ENCODE data around the gene POLR3C.
"Not testable (repeated sequence)": the region's sequence is repeated elsewhere in the genome, so short reads cannot be mapped to it uniquely, and the experiment has no call there.

Gene POLR3C

DNA sequence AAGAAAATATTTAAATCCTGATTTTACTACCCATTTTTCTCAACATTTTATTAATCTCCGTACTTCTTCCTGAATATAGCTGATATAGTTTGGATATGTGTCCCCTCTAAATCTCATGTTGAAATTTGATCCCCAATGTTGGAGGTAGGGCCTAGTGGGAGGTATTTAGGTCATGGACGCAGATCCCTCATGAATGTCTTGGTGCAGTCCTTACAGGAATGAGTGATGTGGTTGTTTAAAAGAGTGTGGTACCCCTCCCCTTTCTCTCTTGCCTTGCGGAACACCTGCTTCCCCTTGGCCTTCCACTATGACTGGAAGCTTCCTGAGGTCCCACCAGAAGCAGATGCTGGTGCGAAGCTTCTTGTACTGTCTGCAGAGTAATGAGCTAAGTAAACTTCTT, 17.6 kb upstream of the POLR3C start:
- no peak overlapping the region for H3K27ac ChIP-seq
- no peak for TF ChIP-seq Cebpa-rat (IDR thresholded peaks at IDR 0.05)
- no peak overlapping the region for H3K4me3 ChIP-seq
- H3K4me1 ChIP-seq: peaks cover 0 to 16% (median 0%) of the 10 kb centered on the region in 10 experiments; a peak in 3 of 20 replicates
- no peaks in the 10 kb centered on the region for H3K27me3 ChIP-seq
- no peaks in the 10 kb centered on the region for H3K9me3 ChIP-seq (replicated peaks in 1 of 11)
- H4K20me1 ChIP-seq: peaks cover 7 to 78% (median 46%) of the 10 kb centered on the region in 11 experiments; a peak in 16 of 22 replicates
- H3K9ac ChIP-seq: no peak overlapping the region
- H3K4me2 ChIP-seq: no peak overlapping the region
- peaks cover 0 to 12% (median 7%) of the 10 kb centered on the region in 11 experiments; a peak in 13 of 22 replicates for H3K36me3 ChIP-seq

DNA sequence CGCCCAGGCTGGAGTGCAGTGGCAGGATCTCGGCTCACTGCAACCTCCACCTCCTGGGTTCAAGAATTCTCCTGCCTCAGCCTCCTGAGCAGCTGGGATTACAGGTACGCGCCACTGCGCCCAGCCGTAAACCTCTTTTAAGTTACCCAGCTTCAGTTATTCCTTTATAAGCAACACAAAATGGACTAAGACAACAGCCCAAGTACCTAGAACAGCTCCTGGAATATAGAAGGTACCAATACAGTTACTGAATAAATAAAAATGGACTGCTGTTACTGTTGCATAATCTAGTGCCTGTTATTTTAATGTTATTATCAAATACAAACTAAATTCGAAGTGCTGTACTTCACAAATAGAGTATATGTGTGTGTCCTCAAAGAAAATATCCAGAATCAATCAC, 17.2 kb upstream of the POLR3C start:
- Histone ChIP-seq H3K4me2 (no peak overlapping the region), H3K4me1 (peaks cover 0 to 16% (median 0%) of the 10 kb centered on the region in 10 experiments; a peak in 3 of 20 replicates), H3K4me3 (no peak overlapping the region), H3K9me3 (replicated peaks in 1 of 11) (no peaks in the 10 kb centered on the region), H4K20me1 (peaks cover 7 to 74% (median 46%) of the 10 kb centered on the region in 11 experiments; a peak in 16 of 22 replicates), H3K27ac (no peak overlapping the region), H3K27me3 (no peaks in the 10 kb centered on the region), H3K9ac (no peak overlapping the region), H3K36me3 (peaks cover 0 to 12% (median 7%) of the 10 kb centered on the region in 11 experiments; a peak in 11 of 22 replicates)
- no peak for TF ChIP-seq Cebpa-rat (IDR thresholded peaks at IDR 0.05)

DNA sequence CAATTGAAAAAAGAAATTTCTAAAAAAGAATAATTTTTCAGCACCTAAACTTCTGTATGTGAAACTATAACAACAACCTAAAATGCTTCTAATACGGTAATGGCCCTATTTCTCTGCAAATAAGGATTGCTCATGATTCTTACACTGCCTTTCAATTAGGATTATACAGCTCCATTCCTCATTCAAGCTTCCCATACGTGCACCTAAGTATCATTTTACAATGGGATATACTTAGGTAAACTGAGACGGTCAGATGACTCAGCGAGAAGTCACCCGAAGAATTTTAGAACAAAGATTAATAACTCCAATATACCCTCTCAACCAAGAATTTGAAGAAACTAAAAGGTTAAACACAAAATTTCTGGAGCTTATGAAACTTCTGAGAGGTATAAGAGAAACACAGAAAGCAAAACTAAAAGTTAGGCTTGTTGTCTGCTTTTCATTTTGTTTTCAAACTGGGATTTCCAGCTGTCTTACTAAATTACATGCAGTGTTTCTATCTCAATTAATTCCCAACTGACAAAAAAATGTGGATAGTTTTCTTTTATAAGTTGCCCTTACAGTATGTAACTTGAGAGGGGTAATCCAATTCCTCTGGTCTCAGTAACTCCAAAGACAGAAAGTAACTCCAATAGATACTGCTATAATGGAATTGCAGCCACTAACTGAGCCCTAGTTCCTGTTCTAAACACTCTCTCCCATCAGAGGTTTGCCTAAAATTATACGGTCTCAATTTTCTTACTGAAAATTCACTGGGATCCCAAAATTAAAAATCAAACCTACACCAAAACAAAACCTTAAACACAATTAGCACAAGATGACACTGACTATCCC, 10.8 kb upstream of the POLR3C start:
- H4K20me1 ChIP-seq: peaks cover 0 to 12% (median 5%) of the 10 kb centered on the region in 11 experiments; a peak in 12 of 22 replicates
- not testable (repeated sequence) for H3K27me3 ChIP-seq; H3K36me3 ChIP-seq; H3K4me1 ChIP-seq; H3K9ac ChIP-seq; H3K4me2 ChIP-seq; H3K27ac ChIP-seq; H3K9me3 ChIP-seq (replicated peaks in 1 of 11); H3K4me3 ChIP-seq

DNA sequence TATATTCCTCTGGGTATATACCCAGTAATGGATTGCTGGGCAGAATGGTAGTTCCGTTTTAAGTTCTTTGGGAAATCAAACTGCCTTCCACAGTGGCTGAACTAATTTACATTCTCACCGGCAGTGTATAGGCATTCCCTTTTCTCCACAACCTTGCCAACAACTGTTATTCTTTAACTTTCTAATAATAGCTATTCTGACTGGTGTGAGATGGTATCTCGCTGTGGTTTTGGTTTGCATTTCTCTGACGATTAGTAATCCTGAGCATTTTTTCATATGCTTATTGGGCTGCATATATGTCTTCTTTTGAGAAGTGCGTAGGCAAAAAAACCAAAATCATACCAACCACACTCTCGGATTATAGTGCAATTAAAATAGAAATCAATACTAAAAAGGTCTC, 5.9 kb upstream of the POLR3C start:
- H3K4me1 ChIP-seq; H3K9ac ChIP-seq; H3K36me3 ChIP-seq; H3K27me3 ChIP-seq; H3K4me2 ChIP-seq; H3K4me3 ChIP-seq; H4K20me1 ChIP-seq; H3K27ac ChIP-seq; H3K9me3 ChIP-seq (replicated peaks in 1 of 11): not testable (repeated sequence)

DNA sequence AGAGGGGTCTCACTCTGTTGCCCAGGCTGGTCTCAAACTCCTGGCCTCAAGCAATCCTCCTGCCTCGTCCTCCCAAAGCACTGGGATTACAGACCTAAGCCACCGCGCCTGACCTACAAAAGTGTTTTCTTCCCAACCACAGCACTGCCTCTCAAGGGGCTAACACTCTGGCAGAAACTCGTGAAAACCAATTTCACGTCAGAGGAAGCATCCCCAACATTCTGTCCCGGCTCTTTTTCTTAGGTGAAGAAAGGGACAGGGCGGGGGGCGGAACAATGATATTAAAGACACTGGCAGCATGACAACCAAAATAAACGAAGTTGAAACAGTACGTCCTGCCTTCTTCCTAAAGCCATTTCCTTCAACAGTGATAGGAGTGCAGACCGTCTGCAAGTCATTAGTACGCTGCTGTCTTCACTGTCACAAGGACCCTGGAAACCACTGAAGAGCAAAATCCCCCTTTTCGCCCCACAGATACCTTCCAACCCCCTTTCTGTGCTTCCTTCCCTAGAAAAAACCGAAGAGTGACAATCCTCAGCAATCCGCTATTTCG, 1.1 kb upstream of the POLR3C start:
- Histone ChIP-seq H3K4me2 (peak overlapping the region in 1 of 11 experiments; percentile 45; a peak in 1 of 22 replicates), H3K4me3 (0 out of 20 replicates have a peak overlapping the region, but pooled peaks of 1 of the 10 experiments have one; percentile 91)

DNA sequence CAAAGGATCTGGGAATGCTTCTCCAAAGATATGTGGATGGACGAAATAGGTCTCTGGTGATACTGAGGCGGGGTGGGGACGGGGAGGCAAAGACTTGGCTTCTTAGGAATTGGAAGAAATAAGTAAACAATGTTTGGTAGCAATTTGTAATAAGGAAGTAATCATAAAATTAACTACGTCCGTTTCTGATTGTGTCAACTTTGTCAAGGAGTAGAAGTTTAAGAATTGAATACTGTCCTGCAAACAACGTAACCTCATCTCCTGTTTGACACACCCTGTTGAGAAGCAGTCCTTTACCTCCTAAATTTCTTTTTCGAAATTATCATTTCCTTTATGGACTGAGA, 471 bp downstream of the POLR3C start:
- Histone ChIP-seq H3K4me2 (peak overlapping the region; percentile 84 to 97 (median 92)), H3K9ac (peak overlapping the region; percentile 86 to 98 (median 92)), H3K9me3 (replicated peaks in 1 of 11) (peaks cover 0 to 1% (median 0%) of the 10 kb centered on the region in 11 experiments; a peak in 6 of 22 replicates), H4K20me1 (peaks cover 0 to 38% (median 19%) of the 10 kb centered on the region in 11 experiments; a peak in 11 of 22 replicates), H3K4me1 (peaks cover 12 to 33% (median 21%) of the 10 kb centered on the region in 10 experiments), H3K4me3 (peak overlapping the region; percentile 67 to 92 (median 80)), H3K27ac (peak overlapping the region; percentile 80 to 95 (median 93)), H3K36me3 (peaks cover 39 to 44% (median 41%) of the 10 kb centered on the region in 11 experiments), H3K27me3 (no peaks in the 10 kb centered on the region)
- TF ChIP-seq Cebpa-rat (IDR thresholded peaks at IDR 0.05): no peak

More for the DNA sequence above, 1.1 kb upstream of the POLR3C start:
- not testable (repeated sequence) for H3K27me3 ChIP-seq; H3K27ac ChIP-seq; H3K9me3 ChIP-seq (replicated peaks in 1 of 11); H3K9ac ChIP-seq
- H3K4me1 ChIP-seq: peaks cover 12 to 30% (median 21%) of the 10 kb centered on the region in 10 experiments
- H4K20me1 ChIP-seq: peaks cover 0 to 34% (median 16%) of the 10 kb centered on the region in 11 experiments; a peak in 11 of 22 replicates
- peaks cover 24 to 33% (median 29%) of the 10 kb centered on the region in 11 experiments for H3K36me3 ChIP-seq

GRCh38 chr1:145826030-145826429, 2.0 kb downstream of the POLR3C start:
- TF ChIP-seq Cebpa-rat (IDR thresholded peaks at IDR 0.05): no peak
- no peaks in the 10 kb centered on the region for H3K9me3 ChIP-seq (replicated peaks in 1 of 11)
- H4K20me1 ChIP-seq: peaks cover 0 to 38% (median 19%) of the 10 kb centered on the region in 11 experiments; a peak in 10 of 22 replicates
- peak overlapping the region in 4 of 11 experiments; percentile 25 to 93 (median 62); a peak in 3 of 22 replicates for H3K9ac ChIP-seq
- H3K4me1 ChIP-seq: peaks cover 12 to 33% (median 21%) of the 10 kb centered on the region in 10 experiments
- H3K27ac ChIP-seq: no peak overlapping the region
- peak overlapping the region in 5 of 10 experiments; percentile 69 to 83 (median 76); a peak in 8 of 20 replicates for H3K4me3 ChIP-seq
- H3K4me2 ChIP-seq: peak overlapping the region; percentile 84 to 97 (median 92)
- H3K36me3 ChIP-seq: peaks cover 54 to 58% (median 56%) of the 10 kb centered on the region in 11 experiments
- no peaks in the 10 kb centered on the region for H3K27me3 ChIP-seq

DNA sequence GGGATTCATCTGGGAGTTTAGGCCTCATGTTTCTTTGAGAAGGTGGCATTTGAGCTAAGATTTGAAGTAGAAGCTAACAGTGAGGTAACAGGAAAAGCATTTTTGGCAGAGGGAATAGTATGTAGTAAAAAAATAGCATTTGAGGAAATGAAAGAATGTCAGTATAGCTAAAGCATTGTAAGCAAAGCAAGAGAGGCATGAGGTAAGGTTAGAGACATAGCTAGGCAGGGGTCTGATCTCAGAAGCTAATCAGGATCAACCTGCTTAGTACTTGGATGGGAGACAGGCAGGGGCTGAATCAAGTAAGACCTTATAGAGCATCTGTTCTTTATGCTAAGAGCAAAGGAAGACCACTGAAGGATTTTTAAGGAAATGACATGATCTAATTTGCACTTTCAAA, 4.0 kb downstream of the POLR3C start:
- Histone ChIP-seq H3K36me3 (peaks cover 73 to 78% (median 75%) of the 10 kb centered on the region in 11 experiments), H3K4me1 (peaks cover 12 to 33% (median 21%) of the 10 kb centered on the region in 10 experiments), H3K27me3 (no peaks in the 10 kb centered on the region), H4K20me1 (peaks cover 0 to 47% (median 19%) of the 10 kb centered on the region in 11 experiments; a peak in 10 of 22 replicates), H3K4me2 (no peak overlapping the region), H3K9ac (0 out of 22 replicates have a peak overlapping the region, but pooled peaks of 1 of the 11 experiments have one; percentile 17), H3K4me3 (no peak overlapping the region), H3K9me3 (replicated peaks in 1 of 11) (no peaks in the 10 kb centered on the region), H3K27ac (no peak overlapping the region)
- TF ChIP-seq Cebpa-rat (IDR thresholded peaks at IDR 0.05): no peak

GRCh38 chr1:145828367-145829026, 4.5 kb downstream of the POLR3C start:
- Histone ChIP-seq H3K27ac (no peak overlapping the region), H3K9ac (no peak overlapping the region), H4K20me1 (peaks cover 0 to 47% (median 19%) of the 10 kb centered on the region in 11 experiments; a peak in 10 of 22 replicates), H3K27me3 (no peaks in the 10 kb centered on the region), H3K36me3 (peaks cover 78 to 83% (median 81%) of the 10 kb centered on the region in 11 experiments), H3K9me3 (replicated peaks in 1 of 11) (no peaks in the 10 kb centered on the region), H3K4me2 (no peak overlapping the region), H3K4me1 (peaks cover 12 to 33% (median 21%) of the 10 kb centered on the region in 10 experiments), H3K4me3 (no peak overlapping the region)
- no peak for TF ChIP-seq Cebpa-rat (IDR thresholded peaks at IDR 0.05)

- not testable (repeated sequence) for H3K9ac ChIP-seq; H3K4me2 ChIP-seq; H3K27ac ChIP-seq; H3K27me3 ChIP-seq; H3K9me3 ChIP-seq (replicated peaks in 1 of 11); H3K4me3 ChIP-seq
- Histone ChIP-seq H3K4me1 (peaks cover 2 to 24% (median 10%) of the 10 kb centered on the region in 10 experiments), H3K36me3 (peaks cover 99 to 100% (median 100%) of the 10 kb centered on the region in 11 experiments), H4K20me1 (peaks cover 0 to 43% (median 18%) of the 10 kb centered on the region in 11 experiments; a peak in 13 of 22 replicates)
These were observed 6.8 kb downstream of the POLR3C start for GRCh38 chr1:145830810-145831209.

All from BLaER1 treated with 17β-estradiol and CSF1 and Interleukin-3, amounts not matched to agents 10 nM and 100 nM (cell line).